Forelimb muscle (tissue), 1 donor: ENCODE results near the gene HOXA13. TPM values are rescaled to one million over a fixed set of nuclear protein-coding genes. Genes with fewer than 3 reads are reported as not detected.

Experiments used
- DNase-seq: peaks from one replicate; pipeline ENCODE4 v3.0.0-alpha.2; 2013; ENCODE audit warnings: low read depth
- polyA plus RNA-seq: library from polyadenylated mRNA; unstranded; fragments of 120-200 nt; gene quantifications from one replicate; pipeline ENCODE4 v1.2.1, GENCODE V29; 2013; ENCODE audit not compliant: insufficient read length

Gene HOXA13
- polyA plus RNA-seq, 1 donor, result 0.03 TPM

DNA sequence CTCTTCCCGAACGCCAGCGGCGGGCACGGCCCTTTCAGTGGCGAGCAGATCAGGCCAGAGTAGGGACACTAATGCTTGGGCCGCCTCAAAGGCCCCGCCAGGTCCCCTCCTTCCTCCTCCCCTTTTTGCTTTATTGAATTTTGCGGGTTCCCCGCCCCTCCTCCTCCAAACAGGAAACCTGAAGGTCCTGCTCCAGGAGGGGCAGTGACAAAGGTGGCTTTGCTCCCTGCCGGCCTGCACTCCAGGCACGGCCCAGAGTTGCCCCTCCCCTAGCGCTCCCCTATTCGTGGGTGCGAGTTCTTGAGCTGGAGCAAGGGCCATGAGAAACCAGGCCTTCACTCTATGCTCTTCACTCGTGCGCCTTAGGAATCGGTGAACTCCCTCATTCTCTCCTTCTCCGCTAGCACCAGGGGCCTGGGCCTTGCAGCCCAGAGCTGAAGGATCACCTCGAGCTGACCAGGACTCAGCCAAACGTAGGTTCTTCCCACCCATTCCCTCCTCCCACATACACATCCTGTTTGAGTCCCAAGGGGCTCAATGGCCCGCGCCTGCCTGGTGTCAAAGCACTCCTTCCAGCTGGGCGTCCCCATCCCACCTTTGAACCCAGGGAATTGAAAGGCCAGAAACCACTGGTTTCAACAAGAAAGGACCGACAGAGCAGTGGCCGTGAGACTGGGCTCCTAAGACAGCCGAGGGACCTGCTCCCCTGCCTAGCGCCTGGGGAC, 51.7 kb downstream of the HOXA13 start:
- DNase-seq, result no peak

GRCh38 chr7:27147199-27148030, 52.5 kb downstream of the HOXA13 start, which contains the start of gene HOXA6:
TSS of gene HOXA6 (minus strand) at chr7:27147774. CDS start at chr7:27147749, 25 bp downstream.
- DNase-seq, result no peak

- DNase-seq, result no peak
These were observed 53.2 kb downstream of the HOXA13 start for GRCh38 chr7:27146491-27147198.

DNA sequence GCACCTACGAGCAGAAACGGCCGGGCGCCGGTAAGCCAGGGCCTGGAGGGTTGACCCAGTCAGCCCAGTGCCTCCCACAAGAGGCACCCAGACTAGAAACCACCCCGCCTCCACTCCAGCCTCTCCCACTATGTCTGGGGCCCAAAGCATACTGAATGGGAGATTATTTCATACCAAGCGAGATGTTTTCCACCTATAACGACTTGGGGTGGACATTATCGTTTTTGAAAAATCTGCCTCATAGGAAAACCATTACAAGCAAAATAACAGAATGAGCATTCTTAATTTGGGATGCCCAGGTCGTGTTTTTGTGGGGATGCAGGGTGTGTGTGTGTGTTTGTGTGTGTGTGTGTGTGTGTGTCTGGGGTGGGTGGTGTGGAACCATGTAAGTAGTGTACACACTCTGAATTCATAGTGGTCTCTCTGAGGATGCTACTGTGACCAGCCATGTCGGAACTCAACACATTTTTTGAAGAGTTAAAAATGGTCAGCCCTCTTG, 53.9 kb downstream of the HOXA13 start:
- no peak for DNase-seq

- no peak for DNase-seq
These were observed 54.6 kb downstream of the HOXA13 start for GRCh38 chr7:27145165-27145913.

GRCh38 chr7:27144781-27145164, 55.1 kb downstream of the HOXA13 start:
- no peak for DNase-seq

Other genes with a start within 250 kb of the HOXA13 start
- 0.77 TPM for gene HOXA1, start 104.1 kb downstream of the HOXA13 start, polyA plus RNA-seq
- 3.1 TPM for gene HOXA2, start 97.4 kb downstream of the HOXA13 start, polyA plus RNA-seq
- gene HOXA4, start 69.3 kb downstream of the HOXA13 start, polyA plus RNA-seq, result 26.4 TPM
- gene HOXA5, start 56.4 kb downstream of the HOXA13 start, polyA plus RNA-seq, result 19.1 TPM
- 8.7 TPM for gene HOXA6, start 52.3 kb downstream of the HOXA13 start, polyA plus RNA-seq
- 14.3 TPM for gene HOXA3, start 47.5 kb downstream of the HOXA13 start, polyA plus RNA-seq
- 19.1 TPM for gene HOXA7, start 43.4 kb downstream of the HOXA13 start, polyA plus RNA-seq
- gene HOXA9, start 34.6 kb downstream of the HOXA13 start, polyA plus RNA-seq, result 25.7 TPM
- gene HOXA10, start 25.8 kb downstream of the HOXA13 start, polyA plus RNA-seq, result 23.8 TPM
- 1.2 TPM for gene HOXA11, start 14.9 kb downstream of the HOXA13 start, polyA plus RNA-seq
- not detected for gene EVX1, start 42.7 kb upstream of the HOXA13 start, polyA plus RNA-seq